Dedifferentiated amniotic fluid mesenchymal stem cell (primary cell): ENCODE measurements around the gene TMLHE.
"Not testable (repeated sequence)": the region's sequence is repeated elsewhere in the genome, so short reads cannot be mapped to it uniquely, and the experiment has no call there.

ENCODE experiments used
- DNase-seq: peaks from one replicate; pipeline ENCODE4 v3.0.0-alpha.2; 2016; ENCODE audit errors: extremely low spot score

TMLHE gene

DNA sequence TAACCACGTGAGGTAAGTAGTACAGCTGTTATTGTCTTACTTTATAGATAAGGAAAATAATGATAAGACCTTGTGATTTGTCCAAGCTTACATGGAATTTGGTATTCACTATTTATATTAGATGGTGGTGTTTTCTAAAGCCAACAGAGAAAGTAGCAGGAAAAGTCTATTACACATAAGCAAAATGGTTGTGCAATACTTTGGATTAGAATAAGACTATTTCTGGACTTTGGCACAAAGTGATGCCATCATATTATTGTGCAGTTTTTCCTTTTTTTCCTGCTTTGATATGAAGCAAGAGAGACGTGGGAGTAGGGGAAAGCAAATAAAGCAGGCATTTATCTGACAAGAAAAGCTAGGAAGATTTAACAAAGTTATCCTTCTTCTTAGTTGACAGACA, 117.6 kb downstream of the TMLHE start:
- DNase-seq: not testable (repeated sequence)

DNA sequence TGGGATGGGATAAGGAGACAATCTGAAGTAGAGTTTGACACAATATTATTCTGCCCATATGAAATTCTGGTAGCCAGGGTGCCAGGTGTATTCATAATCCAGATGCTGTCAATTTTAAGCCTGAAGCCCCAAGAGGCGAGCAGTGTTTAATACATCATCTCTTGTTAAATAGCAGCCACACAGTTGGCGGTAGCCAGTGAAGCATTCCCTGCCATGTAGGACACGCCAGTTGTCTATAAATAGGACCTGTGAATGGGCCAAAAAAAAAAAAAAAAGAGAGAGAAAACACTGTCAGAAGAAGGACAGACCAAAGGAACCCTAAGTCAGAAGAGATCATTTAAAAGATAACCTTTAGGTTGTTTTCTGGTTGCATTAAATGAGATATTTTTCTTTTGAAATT, 121.3 kb downstream of the TMLHE start:
- not testable (repeated sequence) for DNase-seq

DNA sequence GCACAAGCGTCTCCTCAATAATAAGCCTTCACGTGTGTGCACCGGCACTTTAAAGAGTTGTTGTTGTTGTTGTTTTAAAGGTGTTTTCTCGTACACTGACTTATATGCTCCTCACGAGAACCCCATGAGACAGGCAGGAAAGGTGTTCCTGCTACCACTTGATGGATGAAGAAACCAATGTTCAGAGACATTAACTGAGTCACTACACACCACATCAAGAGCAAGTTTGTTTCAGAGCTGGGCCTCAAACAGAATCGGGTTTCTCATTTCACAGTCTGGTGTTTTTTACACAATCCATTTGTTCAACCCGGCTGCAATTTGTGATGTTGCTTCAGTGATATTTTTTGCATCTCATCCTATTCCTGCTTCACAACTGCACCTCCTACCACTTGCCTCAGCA, 135.6 kb downstream of the TMLHE start:
- DNase-seq: not testable (repeated sequence)

DNA sequence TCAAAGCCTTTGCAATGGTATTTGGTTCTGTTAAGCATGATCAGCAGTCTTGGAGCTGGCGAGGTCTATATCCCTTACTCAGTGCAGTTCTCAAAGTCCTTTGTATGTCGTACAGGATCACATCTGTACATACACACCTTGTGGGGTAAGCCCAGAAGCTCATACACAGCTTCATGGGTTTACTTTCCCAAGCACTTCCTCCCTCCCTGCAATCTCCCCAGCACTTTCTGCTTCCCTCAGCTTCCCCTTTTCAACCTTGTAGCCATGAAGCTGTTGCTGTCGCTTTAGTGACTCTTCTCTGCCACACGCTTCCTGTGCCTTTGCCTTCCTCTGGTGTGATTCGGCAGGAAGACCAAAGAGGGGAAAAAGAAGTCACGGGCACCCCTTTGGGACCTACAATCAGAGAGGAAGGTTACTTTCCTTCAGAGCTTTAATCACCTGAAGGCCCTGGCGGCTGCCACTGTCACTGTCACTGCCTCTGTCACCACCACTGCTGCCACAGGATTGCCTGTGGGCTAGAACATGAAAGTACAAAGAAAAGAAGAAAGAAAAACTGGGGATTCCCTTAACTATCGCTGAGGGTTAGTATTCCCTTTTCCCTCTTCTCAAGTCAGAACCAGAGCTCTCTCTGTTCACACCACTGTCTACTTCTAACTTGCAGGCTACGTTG, 146.3 kb downstream of the TMLHE start:
- DNase-seq: not testable (repeated sequence)

DNA sequence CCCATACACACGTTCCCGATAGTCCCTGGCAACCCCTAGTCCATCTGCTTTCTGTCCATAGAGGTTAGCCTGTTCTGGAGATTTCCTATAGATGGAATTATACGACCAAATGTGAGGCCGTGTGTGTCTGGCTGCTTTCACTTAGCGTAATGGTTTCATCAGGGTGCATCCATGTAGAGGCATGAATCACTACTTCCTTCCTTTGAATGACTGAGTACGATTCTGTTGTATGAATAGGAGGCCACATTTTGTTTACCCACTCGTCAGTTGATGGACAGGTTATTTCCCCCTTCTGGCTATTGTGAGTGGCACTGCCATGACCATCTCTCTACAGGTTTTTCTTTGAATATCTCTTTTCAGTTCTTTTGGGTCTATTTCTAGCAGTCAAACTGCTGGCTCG, 152.3 kb downstream of the TMLHE start:
- DNase-seq: not testable (repeated sequence)

DNA sequence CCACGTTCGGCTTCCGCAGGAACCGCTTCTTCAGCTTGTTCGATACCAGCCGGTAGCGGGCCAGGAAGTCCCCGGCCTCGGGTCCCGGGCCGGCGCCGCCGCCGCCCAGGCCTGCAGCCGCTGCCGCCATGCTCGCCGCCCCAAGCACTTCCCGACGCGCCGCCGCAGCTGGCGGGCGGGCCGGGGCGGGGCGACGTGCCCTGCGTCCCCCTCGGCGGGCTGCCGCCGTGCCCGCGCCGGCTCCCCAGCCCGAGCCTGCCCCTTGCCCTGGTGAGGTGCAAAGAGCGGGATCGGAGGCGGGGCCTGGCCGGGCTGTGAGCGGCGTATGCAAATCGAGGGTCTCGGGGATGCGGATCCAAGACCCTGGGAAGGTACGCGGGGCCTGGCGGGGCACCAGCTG, 154.3 kb downstream of the TMLHE start, which contains the start of gene F8A3:
F8A3 (minus strand) TSS at position 150 of the 400 bp plus-strand sequence; CDS start at position 130, 20 bp downstream.
- DNase-seq: not testable (repeated sequence)

DNA sequence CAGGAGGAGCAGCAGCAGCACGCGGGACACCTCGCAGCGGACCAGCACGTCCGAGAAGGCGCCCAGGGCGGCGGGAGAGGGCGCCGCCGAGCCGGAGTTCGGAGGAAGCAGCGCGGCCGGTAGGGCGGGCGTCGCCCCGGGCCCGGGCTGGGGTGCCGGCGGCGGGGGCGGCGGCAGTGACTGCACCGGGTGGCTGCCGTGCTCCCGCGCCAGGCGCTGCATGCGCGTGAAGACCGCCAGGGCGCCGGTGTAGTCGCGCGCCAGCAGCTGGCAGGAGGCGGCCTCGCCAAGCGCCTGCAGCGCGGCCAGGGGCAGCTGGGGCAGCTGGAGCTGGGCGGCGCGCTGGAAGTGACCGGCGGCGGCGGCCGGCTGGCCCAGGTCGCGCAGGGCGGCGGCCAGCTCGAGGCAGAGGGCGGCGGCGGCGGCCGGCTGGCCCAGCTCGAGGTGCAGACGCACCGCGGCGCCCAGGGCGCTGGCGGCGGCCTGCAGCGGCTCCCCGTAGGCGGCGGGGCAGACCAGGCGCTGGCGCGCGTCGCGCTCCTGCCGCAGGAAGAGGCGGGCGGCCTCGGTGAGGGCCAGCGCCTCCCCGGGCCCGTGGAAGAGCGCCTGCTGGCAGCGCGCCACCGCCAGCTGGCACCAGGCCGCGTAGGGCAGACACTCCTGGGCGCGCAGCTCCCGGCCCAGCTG, 154.8 kb downstream of the TMLHE start:
- DNase-seq: not testable (repeated sequence)

DNA sequence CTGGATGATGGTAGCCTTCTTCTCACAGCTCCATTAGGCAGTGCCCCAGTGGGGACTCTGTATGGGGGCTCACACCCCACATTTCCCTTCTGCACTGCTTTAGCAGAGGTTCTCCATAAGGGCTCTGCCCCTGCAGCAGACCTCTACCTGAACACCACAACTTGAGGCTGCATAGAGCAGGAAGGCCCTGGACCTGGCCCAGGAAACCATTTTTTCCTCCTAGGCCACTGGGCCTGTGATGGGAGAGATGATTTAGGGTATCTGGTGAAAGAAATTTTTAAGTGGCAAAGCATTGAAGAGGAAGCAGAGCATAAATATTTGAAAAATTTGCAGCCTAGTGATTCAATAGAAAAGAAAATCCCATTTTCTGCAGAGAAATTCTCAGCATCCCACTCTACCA, 171.7 kb downstream of the TMLHE start:
- DNase-seq: no peak
